GM21576 (cell line): ENCODE results near the gene NME4.
A peak's percentile ranks its signal among the peaks of the same experiment; 100 is the strongest.
"Not testable (repeated sequence)": the region's sequence is repeated elsewhere in the genome, so short reads cannot be mapped to it uniquely, and the experiment has no call there.

Source experiments
- ATAC-seq: cut with Tn5 transposase; IDR thresholded peaks from one replicate; pipeline ENCODE4 v1.9.1; 2021; ENCODE audit warnings: mild to moderate bottlenecking, moderate library complexity; ENCODE audit not compliant: unreplicated experiment

NME4 gene

DNA sequence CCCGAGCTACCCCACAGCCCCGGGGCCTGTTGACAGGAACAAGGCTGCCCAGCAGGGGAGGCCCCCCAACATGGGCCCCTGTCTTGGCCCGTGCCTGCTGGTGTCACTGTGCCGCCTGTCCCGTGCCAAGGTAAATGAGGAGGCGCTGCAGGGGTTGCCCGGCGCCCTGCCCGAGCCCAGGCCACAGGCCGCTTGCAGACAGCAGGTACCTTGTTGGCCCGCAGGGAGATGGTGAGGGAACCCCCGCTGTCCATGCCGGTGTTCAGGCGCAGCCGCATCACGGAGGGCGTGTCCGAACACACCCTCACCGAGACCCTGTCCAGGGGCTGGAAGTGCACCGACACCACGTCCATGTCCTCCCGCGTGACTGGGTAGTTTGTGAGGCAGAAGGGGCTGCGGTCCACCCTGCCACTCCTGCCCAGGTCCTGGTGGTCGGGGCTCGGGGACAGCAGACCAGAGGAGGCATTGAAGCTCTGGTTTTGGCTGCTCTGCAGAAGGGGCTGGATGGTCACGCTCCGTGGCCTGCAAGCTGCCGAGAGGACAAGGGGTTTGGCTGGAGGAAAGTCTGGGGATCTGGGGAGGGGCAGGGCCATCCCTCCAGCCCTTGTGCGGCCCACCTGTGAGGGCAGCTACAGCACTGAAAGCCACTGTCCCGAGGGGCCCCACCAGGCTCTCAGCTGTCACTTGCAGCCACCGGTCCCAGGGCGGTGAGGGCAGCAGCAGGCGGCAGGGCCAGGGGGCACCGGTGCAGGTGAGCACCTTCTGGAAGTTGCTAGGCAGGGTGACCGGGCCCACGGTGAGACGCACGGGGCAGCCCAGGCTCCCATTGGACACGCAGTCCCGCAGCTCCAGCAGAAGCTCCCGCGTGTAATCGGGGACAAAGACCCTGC, 20.8 kb upstream of the NME4 start:
- ATAC-seq: no peak

DNA sequence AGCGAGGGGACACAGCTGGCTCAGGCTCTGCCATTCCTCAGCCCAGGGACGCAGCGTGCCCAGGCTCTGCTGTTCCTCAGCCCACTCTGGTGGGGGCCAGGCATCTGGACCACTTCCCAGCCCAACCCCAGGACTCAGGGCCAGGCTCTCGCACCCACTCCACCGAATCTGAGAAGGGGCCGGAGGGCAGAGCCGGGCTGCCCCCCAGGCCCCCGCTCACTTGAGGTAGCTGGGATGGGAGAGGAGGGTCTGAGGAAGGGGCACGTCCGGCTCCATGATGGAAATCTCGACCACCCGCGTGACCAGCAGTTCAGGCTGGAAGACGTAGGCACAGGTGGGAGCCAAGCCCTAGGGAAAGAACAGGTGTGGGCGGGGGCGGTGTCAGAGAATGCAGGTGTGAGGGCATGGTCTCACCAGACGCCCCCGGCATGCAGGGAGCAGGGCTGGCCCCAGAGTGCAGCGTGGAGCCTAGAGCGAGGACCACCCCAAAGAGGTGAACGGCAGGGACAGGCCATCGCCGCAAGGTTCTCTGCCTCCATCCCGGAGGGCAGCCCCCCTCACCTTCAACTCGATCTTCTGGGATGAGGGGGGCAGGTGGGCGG, 20.1 kb upstream of the NME4 start:
- no peak for ATAC-seq

DNA sequence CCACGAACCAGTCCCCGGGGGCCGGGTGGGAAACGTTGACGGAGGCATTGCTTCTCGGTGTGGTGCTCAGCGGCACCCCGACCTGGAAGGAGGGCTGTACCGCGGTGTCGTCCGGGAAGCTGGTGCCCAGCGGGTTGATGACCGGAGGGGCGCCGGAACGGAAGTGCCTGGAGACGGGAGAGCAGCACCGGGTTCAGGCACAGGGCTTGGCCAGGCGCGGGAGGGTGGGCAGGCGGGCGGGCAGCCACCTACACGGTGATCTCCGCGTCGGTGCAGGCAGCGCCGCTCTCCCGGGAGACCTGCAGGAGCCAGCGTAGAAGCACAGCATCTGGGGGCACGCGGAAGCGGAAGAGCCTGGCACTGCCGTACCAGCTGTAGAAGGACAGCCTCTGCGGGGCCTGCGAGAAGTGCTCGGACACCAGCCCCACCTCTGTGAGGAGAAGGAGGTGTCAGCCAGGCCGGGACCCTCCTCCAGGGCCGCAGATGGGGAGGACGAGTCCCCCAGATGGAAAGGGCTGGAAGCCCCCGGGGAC, 19.5 kb upstream of the NME4 start:
- ATAC-seq: no peak

DNA sequence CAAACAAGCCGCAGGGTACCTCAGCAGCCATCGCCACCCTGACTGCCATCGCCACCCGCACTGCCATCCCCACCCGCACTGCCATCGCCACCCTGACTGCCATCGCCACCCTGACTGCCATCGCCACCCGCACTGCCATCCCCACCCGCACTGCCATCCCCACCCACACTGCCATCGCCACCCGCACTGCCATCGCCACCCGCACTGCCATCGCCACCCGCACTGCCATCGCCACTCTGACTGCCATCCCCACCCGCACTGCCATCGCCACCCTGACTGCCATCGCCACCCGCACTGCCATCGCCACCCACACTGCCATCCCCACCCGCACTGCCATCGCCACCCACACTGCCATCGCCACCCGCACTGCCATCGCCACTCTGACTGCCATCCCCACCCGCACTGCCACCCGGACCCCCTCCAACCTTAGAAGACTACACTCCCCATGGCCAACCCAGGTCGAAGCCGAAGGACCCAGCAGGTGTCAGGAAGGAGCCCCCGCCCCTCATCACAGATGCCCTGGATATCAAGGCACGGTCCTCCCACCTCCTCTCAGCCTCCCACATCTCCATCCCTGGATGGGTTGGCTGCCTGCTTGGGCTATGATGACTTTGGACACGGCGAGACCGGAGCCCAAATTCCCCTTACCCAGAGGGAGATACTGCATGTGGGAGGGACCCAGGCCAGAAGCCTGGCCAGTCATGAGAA, 18.7 kb upstream of the NME4 start:
- not testable (repeated sequence) for ATAC-seq

DNA sequence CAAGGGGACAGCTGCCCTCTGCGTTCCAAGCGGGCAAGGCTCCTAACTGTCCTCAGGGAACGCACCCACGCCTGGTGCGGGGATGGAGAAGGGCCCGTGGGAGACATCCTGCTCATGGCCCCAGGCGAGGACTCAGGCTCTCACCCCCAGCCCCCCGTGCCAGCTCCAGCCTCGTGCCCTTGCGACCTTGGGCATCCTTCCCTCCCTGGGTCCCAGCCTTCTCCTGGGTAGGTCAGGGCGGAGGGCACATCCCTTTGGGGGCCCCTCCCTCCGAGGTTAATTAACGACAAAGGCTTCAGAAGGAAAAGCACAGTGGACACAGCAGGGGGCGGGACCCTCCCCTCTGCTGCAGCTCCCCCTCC, 18.2 kb upstream of the NME4 start:
- ATAC-seq: no peak

DNA sequence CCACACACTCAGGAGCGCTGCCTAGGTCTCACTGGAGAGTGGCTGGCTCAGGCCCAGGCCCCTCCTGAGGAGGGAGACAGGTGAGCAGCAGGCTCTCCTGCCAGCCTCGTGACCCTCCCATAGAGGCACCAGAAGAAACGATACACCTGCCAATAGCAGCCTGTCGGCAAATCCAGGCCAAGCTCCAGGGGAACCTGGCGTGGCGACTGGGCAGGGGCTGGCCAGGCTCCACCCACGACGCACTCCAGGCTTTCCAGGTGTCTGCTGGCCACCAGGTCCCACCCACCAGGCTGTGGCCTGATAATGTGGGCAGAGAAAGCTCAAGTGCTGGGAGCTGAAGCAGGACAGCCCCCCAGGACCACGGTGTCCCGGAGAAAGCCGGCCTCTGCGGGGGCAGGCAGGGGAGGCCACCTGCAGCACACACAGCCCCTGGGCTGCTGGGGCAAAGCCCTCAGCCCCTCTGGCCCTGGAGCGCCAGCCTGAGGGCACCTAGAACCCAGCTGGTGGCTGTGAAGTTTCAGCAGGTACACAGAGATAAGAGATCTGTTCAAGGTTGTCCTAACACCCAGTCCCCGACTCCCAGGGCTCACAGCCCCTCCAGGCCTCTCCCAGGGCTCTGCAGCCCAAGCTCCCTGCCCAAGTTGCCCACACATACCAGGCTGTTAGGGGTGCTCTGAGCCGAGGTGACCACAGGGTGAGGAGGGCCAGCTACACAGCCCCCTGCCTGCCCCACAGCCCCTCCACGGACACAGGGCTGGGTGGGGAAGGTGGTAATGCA, 17.6 kb upstream of the NME4 start:
- no peak for ATAC-seq

DNA sequence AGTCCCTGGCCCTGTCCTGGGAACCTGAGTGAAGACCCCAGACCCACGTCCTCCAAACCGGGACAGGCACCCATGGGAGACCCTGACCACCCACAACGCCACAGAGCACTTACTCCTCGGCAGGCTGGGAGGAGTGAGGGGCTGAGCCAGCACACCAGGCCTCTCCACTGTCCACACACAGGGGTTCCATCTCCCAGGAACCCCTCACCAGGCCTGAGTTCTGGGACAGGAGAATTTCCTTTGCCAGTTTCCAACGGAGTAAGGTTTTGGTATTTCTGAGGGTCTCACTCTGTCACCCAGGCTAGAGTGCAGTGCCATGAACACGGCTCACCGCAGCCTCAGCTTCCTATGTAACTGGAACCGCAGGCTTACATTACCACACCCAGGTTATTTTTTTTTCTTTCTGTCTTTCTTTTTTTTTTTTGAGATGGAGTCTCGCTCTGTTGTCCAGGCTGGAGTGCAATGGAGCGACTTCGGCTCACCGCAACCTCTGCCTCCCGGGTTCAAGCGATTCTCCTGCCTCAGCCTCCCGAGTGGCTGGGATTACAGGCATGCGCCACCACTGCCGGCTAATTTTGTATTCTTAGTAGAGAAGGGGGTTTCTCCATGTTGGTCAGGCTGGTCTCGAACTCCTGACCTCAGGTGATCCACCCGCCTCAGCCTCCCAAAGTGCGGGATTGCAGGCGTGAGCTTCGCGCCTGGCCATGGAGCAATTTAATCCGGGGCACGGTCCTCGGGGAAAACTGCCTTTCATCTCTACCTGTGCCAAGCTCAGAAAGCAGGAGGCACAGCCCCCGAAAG, 16.8 kb upstream of the NME4 start:
- no peak for ATAC-seq

DNA sequence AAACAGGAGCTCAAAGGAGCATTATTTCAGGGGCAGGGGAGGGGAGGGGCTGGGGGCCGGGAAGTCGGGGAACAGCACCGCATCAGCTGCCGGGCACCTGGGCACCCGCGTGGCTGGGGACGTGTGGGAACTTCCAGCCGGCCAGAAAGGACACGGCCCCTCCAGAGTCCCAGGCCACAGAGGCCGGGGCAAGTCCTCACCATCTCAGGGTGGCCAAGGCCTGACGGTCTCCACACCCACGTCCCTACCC, 16.3 kb upstream of the NME4 start:
- no peak for ATAC-seq

DNA sequence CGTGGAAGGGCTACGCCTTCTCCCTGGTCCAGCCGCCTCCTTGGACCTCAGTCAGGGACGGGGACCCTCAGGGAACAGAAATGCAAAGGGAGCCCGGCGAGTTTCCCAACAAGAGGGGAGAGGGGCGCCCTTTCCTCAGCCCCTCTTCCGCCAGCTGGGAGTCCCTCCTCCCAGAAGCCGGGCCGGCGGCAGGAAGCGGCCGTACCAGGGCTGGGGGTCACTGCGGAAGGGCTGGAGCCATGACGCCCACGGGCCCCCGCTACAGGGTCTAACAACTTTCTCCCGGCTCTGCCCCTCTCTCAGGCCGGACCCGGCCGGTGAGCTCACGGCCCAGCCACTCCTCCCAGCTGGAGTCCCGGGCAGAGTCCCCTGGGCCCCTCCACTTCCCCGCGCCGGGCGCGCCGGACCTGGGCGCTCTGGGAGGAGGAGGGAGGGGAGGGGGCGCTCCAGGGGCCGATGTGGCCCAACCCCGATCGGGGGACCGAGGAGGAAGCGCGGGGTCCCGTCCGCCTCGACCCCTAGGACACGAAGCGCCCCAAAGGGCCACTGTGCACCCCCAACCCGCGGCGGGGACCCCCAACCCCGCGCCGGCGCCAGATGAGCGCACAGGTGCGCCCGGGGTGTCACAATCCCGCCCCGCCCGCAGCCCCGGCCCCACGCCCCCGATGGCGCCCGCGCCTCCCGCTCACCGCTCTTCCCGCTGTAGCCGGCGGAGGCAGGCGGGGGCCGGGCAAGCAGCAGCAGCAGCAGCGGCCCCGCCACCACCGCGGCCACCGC, 15.8 kb upstream of the NME4 start:
- ATAC-seq: peak; percentile 18

DNA sequence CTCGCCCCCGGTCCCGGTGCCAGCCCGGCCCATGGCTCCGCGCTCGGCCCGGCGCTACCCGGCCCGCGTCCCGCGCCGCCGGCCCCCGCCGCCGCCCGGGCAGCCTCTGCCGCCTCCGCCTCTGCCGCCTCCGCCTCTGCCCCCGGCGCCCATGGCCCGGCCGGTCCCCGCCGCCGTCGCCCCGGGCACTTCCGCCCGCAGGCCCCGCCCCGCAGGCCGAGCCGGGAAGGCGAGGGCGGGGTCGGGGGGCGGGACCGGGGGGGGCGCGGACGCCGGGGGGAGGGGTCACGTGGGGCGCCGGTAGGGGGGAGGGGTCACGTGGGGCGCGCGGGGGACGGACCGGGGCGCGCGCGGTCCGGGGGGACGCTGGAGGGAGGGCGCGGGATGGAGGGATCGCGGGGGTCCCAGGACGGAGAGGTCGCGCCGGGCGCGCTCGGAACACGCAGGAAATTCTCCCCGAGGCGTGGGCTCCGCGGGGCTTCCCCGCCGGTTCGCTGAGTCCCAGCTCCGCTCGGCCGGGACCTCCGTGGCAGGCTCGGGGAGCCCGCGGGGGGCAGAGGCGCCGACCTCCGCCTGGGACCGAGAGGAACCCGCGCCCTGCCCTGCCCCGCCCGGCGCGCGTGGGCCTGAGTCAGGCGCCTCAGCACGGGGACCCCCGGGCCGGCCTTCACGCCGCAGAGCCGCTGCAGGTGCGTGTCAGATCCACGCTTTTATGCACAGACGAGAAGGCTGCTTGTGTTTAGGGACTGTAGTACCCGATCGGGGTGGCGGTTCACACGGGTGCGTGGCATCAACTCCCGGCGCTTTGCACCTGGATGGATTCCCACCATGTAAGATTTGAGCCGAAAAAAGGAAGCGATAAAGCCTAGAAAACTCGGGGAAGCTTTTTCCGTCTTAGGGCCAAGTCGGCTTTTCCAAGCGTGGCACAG, 14.9 kb upstream of the NME4 start, which contains the start of gene PGAP6:
Gene PGAP6, minus strand, starts transcription at position 190 of the 929 bp plus-strand sequence. Its CDS starts 157 bp downstream, at position 33.
- peak; percentile 37 for ATAC-seq

DNA sequence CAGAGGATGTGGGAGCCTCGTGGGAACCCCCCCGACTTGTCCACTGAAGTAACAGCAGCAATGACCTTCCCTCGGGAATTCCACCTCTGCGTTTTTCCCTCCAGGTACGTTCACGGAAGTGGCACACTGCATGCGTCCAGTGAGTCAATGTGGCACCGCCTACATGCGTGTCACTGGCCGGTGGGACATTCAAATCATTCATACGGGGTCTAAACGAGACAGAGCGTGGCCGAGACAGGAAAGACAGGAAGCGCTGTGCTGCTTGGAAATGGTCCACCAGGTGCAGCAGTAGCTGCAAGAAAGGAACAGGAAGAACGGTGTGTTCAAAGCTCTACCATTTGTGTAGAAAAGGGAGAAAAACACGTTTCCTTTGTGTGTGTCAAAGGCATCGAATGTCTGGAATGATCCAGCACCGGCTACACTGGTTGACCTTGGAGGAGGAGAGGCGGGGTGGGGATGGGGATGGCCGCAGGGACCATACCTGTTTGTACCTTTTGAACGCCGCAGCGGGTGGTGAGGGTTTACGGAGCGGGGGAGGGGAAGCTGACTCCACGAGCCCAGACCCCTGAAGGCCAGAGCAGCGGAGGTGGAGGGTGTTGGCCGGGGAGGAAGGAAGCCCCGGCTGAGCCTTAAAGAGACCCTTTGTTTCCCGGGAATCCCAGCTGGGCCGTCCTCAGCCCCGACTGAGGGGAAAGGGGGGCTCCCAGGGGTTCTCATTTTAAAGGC, 13.5 kb upstream of the NME4 start:
- ATAC-seq: no peak

DNA sequence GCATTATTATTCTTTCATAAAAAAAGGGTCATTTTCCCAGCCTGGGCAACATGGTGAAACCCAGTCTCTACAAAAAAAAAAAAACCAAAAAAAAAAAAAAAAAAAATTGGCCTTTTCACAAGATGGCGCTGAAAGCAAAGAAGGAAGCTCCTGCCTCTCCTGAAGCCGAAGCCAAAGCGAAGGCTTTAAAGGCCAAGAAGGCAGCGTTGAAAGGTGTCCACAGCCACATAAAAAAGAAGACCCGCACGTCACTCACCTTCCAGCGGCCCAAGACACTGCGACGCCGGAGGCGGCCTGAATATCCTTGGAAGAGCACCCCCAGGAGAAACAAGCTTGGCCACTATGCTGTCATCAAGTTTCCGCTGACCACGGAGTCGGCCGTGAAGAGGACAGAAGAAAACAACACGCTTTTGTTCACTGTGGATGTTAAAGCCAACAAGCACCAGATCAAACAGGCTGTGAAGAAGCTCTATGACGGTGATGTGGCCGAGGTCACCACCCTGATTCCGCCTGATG, 10.3 kb upstream of the NME4 start:
- no peak for ATAC-seq

DNA sequence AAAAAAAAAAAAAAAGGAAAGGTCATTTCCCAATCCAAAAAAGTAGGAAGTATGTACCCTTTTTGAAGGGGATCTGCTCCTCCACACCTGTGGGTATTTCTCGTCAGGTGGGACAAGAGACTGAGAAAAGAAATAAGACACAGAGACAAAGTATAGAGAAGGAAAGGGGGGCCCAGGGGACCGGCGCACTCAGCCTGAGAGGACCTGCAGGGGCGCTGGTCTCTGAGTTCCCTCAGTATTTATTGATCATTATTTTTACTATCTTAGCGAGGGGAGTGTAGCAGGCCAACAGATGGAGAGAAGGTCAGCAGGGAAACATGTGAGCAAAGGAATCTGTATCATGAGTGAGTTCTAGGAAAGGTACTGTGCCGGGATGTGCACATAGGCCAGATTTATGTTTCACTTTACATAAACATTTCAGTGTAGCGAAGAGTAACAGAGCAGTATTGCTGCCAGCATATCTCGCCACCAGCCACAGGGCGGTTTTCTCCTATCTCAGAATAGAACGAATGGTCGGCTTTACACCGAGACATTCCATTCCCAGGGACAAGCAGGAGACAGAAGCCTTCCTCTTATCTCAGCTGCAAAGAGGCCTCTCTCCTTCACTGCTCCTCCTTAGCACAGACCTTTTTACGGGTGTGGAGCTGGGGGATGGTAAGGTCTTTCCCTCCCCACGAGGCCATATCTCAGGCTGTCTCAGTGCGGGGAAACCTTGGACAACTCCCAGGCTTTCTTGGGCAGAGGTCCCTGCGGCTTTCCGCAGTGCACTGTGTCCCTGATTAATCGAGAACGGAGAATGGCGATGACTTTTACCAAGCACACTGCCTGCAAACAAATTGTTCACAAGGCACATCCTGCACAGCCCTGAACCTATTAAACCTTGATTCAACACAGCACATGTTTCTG, 9.0 kb upstream of the NME4 start:
- ATAC-seq: not testable (repeated sequence)

DNA sequence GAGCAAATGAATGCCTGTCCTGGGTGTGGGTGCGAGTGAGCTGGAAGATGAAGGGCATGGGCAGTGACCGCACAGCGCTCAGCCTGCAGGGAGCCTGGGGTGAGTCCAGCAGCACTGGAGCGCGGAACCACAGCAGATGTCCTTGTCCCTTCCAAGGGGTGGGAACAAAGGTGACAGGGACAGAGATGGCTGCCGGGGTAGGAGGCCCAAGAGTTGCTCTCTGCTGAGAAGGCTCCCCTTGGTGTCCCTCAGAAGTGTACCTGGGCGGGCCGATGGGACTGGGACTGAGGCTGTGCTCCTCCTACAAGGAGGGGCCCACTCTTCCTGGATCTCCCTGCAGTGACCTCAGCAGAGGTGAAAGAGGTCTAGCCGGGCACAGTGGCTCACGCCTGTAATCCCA, 7.6 kb upstream of the NME4 start:
- ATAC-seq: no peak

DNA sequence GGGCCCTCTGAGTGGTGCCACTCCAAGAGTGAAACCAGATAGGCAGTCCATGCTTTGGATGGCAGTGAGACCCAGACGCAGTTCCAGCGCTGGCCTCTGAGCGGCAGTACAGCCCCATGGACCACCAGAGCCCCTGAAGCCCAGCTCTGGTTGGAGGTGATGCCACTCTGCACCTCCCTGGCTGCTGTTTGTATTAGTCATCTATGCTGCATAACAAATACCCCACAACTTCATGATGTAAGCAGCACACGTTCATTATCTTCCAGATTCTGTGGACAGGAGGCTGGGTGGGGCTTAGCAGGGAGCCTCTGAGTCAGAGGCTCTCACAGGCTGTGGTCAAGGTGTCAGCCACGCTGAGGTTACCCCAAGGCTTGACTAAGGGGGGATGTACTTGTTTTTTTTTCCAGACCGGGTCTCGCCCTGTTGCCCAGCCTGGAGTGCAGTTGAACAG, 5.1 kb upstream of the NME4 start:
- ATAC-seq: no peak

DNA sequence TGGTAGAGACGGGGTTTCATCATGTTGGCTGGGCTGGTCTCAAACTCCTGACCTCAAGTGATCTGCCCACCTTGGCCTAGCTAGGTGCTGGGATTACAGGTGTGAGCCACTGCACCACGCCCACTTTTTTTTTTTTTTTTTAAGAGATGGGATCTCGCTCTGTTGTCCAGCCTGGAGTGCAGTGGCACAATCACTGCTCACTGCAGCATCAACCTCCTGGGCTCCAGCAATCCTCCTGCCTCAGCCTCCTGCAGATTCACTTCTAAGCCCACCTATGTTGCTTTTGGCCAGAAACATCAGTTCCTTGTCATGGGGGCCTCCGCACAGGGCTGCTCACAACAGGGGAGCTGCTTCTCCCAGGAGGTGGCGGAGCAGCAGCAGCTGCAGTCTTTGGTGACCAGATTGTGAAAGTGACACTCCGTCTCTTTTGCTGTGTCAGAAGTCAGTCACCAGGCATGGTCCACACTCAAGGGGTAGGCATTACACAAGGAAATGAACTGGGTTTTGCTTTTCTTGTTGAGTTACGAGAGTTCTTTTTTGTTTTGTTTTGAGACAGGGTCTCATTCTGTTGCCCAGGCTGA, 4.5 kb upstream of the NME4 start:
- ATAC-seq: no peak
